HG02852 (cell line): Measurements from ENCODE around the gene MTF2.

ENCODE experiments used
- ATAC-seq: cut with Tn5 transposase; IDR thresholded peaks from one replicate; pipeline ENCODE4 v1.9.1; 2021; ENCODE audit warnings: mild to moderate bottlenecking, moderate library complexity; ENCODE audit not compliant: unreplicated experiment

MTF2 gene

GRCh38 chr1:93081716-93082115 lies 2.6 kb downstream of the MTF2 start:
- no peak for ATAC-seq

- ATAC-seq, result no peak
These were observed 3.2 kb downstream of the MTF2 start for GRCh38 chr1:93082313-93082712.

GRCh38 chr1:93083979-93084378 lies 4.9 kb downstream of the MTF2 start:
- no peak for ATAC-seq

- ATAC-seq, result peak; percentile 78
These were observed 8.4 kb downstream of the MTF2 start for GRCh38 chr1:93087532-93087931.

- no peak for ATAC-seq
These were observed 14.4 kb downstream of the MTF2 start for GRCh38 chr1:93093332-93094006.

GRCh38 chr1:93095804-93096585 lies 16.9 kb downstream of the MTF2 start:
- ATAC-seq, result no peak

GRCh38 chr1:93102142-93102541 lies 23.1 kb downstream of the MTF2 start:
- no peak for ATAC-seq

GRCh38 chr1:93106226-93106625 lies 27.1 kb downstream of the MTF2 start:
- ATAC-seq, result no peak

- ATAC-seq, result no peak
These were observed 28.3 kb downstream of the MTF2 start for GRCh38 chr1:93107395-93107794.

GRCh38 chr1:93108335-93108734 lies 29.3 kb downstream of the MTF2 start:
- no peak for ATAC-seq

GRCh38 chr1:93109578-93109977 lies 30.5 kb downstream of the MTF2 start:
- ATAC-seq, result no peak

GRCh38 chr1:93111065-93111464 lies 32.0 kb downstream of the MTF2 start:
- no peak for ATAC-seq

- no peak for ATAC-seq
These were observed 32.5 kb downstream of the MTF2 start for GRCh38 chr1:93111561-93111960.

- no peak for ATAC-seq
These were observed 34.0 kb downstream of the MTF2 start for GRCh38 chr1:93113127-93113526.

GRCh38 chr1:93114391-93114790 lies 35.3 kb downstream of the MTF2 start:
- no peak for ATAC-seq

GRCh38 chr1:93120614-93121013 lies 41.5 kb downstream of the MTF2 start:
- no peak for ATAC-seq

GRCh38 chr1:93123201-93123783 lies 44.2 kb downstream of the MTF2 start:
- no peak for ATAC-seq

- ATAC-seq, result no peak
These were observed 45.7 kb downstream of the MTF2 start for GRCh38 chr1:93124556-93125355.

GRCh38 chr1:93129507-93130099 lies 50.5 kb downstream of the MTF2 start:
- no peak for ATAC-seq

GRCh38 chr1:93132638-93133037 lies 53.6 kb downstream of the MTF2 start:
- ATAC-seq, result no peak

- ATAC-seq, result no peak
These were observed 57.4 kb downstream of the MTF2 start for GRCh38 chr1:93136445-93136844.
